ENCODE results near the gene TUSC2.

Gene TUSC2

DNA sequence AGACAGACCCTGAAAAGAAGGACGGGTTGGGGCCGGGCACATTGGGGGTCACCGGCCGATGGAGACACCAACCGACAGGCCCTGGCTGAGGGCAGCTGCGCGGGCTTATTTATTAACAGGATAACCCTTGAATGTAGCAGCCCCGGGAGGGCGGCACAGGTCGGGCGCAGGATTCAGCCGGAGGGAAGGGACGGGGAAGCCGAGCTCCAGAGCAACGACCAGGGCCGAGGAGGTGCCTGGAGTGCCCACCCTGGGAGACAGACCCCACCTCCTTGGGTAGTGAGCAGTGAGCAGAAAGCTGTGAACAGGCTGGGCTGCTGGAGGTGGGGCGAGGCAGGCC lies 51.3 kb downstream of the TUSC2 start:
- TF ChIP-seq TAF1 (IDR thresholded peaks at IDR 0.05; ENCODE audit: borderline replicate concordance, insufficient read depth, low read length) (no peak), FOXP2 (optimal IDR thresholded peaks at IDR 0.05; ENCODE audit: borderline replicate concordance, extremely low read depth, extremely low read length, insufficient read depth) (no peak), POLR2AphosphoS5 (IDR thresholded peaks at IDR 0.05; ENCODE audit: low read depth, low read length) (no peak), SIN3A (IDR thresholded peaks at IDR 0.05; ENCODE audit: borderline replicate concordance, insufficient read depth, low read length) (no peak)
- TF ChIP-seq, protein P1, sequence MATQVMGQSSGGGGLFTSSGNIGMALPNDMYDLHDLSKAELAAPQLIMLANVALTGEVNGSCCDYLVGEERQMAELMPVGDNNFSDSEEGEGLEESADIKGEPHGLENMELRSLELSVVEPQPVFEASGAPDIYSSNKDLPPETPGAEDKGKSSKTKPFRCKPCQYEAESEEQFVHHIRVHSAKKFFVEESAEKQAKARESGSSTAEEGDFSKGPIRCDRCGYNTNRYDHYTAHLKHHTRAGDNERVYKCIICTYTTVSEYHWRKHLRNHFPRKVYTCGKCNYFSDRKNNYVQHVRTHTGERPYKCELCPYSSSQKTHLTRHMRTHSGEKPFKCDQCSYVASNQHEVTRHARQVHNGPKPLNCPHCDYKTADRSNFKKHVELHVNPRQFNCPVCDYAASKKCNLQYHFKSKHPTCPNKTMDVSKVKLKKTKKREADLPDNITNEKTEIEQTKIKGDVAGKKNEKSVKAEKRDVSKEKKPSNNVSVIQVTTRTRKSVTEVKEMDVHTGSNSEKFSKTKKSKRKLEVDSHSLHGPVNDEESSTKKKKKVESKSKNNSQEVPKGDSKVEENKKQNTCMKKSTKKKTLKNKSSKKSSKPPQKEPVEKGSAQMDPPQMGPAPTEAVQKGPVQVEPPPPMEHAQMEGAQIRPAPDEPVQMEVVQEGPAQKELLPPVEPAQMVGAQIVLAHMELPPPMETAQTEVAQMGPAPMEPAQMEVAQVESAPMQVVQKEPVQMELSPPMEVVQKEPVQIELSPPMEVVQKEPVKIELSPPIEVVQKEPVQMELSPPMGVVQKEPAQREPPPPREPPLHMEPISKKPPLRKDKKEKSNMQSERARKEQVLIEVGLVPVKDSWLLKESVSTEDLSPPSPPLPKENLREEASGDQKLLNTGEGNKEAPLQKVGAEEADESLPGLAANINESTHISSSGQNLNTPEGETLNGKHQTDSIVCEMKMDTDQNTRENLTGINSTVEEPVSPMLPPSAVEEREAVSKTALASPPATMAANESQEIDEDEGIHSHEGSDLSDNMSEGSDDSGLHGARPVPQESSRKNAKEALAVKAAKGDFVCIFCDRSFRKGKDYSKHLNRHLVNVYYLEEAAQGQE (IDR thresholded peaks at IDR 0.05; ENCODE audit: insufficient read depth in 1 of 2, low read depth in 2 of 2, low read length in 2 of 2) = no peak

DNA sequence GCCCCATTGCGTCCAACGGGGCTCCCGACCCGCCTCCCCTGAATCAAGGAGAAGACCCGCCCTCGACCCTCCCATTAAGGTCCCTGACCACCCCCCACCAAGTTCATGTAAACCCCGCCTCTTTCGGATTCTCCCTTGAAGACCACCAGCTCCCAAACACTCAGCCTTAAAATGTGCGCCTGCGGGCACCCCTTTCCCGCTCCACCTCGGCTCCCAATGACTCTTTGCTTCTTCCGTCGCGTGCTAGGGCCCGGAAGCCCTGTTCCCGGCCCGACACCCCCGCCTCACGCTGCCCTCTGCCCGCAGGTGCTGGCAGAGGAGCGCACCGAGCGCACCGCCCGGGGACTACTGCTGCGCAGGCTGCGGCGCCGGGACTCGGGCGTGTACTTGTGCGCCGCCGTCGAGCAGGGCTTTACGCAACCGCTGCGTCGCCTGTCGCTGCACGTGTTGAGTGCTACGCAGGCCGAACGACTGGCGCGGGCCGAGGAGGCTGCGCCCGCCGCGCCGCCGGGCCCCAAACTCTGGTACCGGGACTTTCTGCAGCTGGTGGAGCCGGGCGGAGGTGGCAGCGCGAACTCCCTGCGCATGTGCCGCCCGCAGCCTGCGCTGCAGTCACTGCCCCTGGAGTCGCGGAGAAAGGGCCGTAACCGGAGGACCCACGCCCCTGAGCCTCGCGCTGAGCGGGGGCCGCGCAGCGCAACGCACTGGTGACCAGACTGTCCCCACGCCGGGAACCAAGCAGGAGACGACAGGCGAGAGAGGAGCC lies 51.8 kb downstream of the TUSC2 start:
- TF ChIP-seq TAF1 (IDR thresholded peaks at IDR 0.05; ENCODE audit: borderline replicate concordance, insufficient read depth, low read length) (no peak), POLR2AphosphoS5 (IDR thresholded peaks at IDR 0.05; ENCODE audit: low read depth, low read length) (no peak), SIN3A (IDR thresholded peaks at IDR 0.05; ENCODE audit: borderline replicate concordance, insufficient read depth, low read length) (no peak), FOXP2 (optimal IDR thresholded peaks at IDR 0.05; ENCODE audit: borderline replicate concordance, extremely low read depth, extremely low read length, insufficient read depth) (no peak)
- TF ChIP-seq, protein P1 (IDR thresholded peaks at IDR 0.05; ENCODE audit: insufficient read depth in 1 of 2, low read depth in 2 of 2, low read length in 2 of 2) = no peak

DNA sequence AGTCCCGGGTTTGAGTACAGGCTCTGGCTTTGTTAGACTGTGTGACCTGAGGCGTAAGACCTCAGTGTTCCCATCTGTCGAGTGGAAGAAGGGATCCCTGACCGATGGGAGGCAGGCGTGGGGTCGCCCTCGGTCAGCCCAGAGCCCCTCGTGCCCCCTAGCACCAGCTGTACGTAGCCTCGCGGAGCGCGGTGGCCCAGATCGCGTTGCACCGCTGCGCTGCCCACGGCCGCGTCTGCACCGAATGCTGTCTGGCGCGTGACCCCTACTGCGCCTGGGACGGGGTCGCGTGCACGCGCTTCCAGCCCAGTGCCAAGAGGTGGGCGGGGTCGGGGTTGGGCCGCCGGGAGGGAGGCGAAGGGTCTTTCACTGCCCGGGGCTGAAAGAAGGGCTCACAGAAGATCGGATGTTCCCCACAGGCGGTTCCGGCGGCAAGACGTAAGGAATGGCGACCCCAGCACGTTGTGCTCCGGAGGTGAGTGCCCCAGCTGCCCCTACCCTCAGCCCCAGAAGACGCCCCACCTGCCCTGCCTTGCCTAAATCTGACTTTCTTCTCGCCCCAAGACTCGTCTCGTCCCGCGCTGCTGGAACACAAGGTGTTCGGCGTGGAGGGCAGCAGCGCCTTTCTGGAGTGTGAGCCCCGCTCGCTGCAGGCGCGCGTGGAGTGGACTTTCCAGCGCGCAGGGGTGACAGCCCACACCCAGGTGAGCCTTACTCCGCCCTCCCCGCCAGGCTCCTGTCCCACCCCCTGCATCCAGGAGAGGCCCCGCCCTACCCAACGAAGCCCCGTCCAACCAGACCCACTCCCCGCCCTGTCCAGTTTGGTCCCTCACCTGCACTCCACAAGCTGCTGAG lies 52.7 kb downstream of the TUSC2 start:
- TF ChIP-seq TAF1 (IDR thresholded peaks at IDR 0.05; ENCODE audit: borderline replicate concordance, insufficient read depth, low read length) (no peak), FOXP2 (optimal IDR thresholded peaks at IDR 0.05; ENCODE audit: borderline replicate concordance, extremely low read depth, extremely low read length, insufficient read depth) (no peak), SIN3A (IDR thresholded peaks at IDR 0.05; ENCODE audit: borderline replicate concordance, insufficient read depth, low read length) (no peak), POLR2AphosphoS5 (IDR thresholded peaks at IDR 0.05; ENCODE audit: low read depth, low read length) (no peak)
- TF ChIP-seq, protein P1 (IDR thresholded peaks at IDR 0.05; ENCODE audit: insufficient read depth in 1 of 2, low read depth in 2 of 2, low read length in 2 of 2) = no peak
